GM12873 (cell line): ENCODE measurements around the gene STX7.

ENCODE experiments used
- CTCF ChIP-seq: IDR thresholded peaks from 2 replicates; pipeline ENCODE4 v1.5.1; 2012; ENCODE audit warnings: low read depth, mild to moderate bottlenecking, moderate library complexity, low read length, control low read depth; ENCODE audit not compliant: insufficient read depth; ENCODE audit errors: missing control alignments

The STX7 gene

GRCh38 chr6:132410830-132411229 lies 102.1 kb downstream of the STX7 start:
- no peak for TF ChIP-seq CTCF

GRCh38 chr6:132405143-132405915 lies 107.6 kb downstream of the STX7 start:
- TF ChIP-seq CTCF, result no peak

- no peak for TF ChIP-seq CTCF
Measured at GRCh38 chr6:132404736-132405135, 108.2 kb downstream of the STX7 start.

GRCh38 chr6:132404330-132404729 lies 108.6 kb downstream of the STX7 start:
- TF ChIP-seq CTCF, result no peak

- TF ChIP-seq CTCF, result no peak
Measured at GRCh38 chr6:132401618-132402285, 111.2 kb downstream of the STX7 start.

- no peak for TF ChIP-seq CTCF
Measured at GRCh38 chr6:132400883-132401617, 111.9 kb downstream of the STX7 start, which contains the start of gene MOXD1. MOXD1 (minus strand) TSS chr6:132401475; CDS start chr6:132401426, 49 bp downstream.

- no peak for TF ChIP-seq CTCF
Measured at GRCh38 chr6:132400555-132400882, 112.4 kb downstream of the STX7 start.
